A673 (cell line): ENCODE measurements around the gene CPSF4. TPM values are rescaled to one million over a fixed set of nuclear protein-coding genes. Genes with fewer than 3 reads are reported as not detected.

Source experiments
- BruUV-seq: library from RNA; stranded (reverse); fragments of 400-500 nt; replicated peaks from 2 replicates; lab custom pipeline; 2021; lab: Mats Ljungman, UMichigan
- CTCF ChIA-PET: fragments of 300-600 bp; sonication (Branson Sonifier 250); formaldehyde crosslinking; loops from one replicate; lab custom pipeline; 2022; ENCODE audit warnings: antibody characterized with exemption; lab: Charles Lee
- POLR2A ChIA-PET: fragments of 300-600 bp; sonication (Branson Sonifier 250); formaldehyde crosslinking; loops from one replicate; lab custom pipeline; 2022; ENCODE audit warnings: antibody characterized with exemption; ENCODE audit not compliant: low non-redundant PET; lab: Charles Lee
- DNase-seq: peaks from one replicate; pipeline ENCODE4 v3.0.0-alpha.2; 2015; ENCODE audit warnings: low spot score
- H3K27ac ChIP-seq: fragments of 200-600 bp; sonication (generic); 2 replicates; pipeline ENCODE4 v1.5.1; 2016; ENCODE audit warnings: mixed run types, low read depth, mild to moderate bottlenecking, mixed read lengths, antibody characterized with exemption, low read length; ENCODE audit not compliant: poor library complexity, severe bottlenecking
- H3K27me3 ChIP-seq: fragments of 200-600 bp; sonication (generic); replicated peaks from 2 replicates; pipeline ENCODE4 v1.6.1; 2017; ENCODE audit warnings: mixed run types, low read depth, mild to moderate bottlenecking, mixed read lengths, antibody characterized with exemption, low read length; ENCODE audit not compliant: insufficient read depth, poor library complexity
- H3K36me3 ChIP-seq: fragments of 200-600 bp; sonication (generic); 2 replicates; pipeline ENCODE4 v1.6.1; 2016; ENCODE audit warnings: mixed run types, mild to moderate bottlenecking, mixed read lengths, antibody characterized with exemption, low read length; ENCODE audit not compliant: insufficient read depth, poor library complexity, severe bottlenecking
- H3K4me1 ChIP-seq: fragments of 200-600 bp; sonication (generic); 2 replicates; pipeline ENCODE4 v1.6.1; 2017; ENCODE audit warnings: mixed run types, mild to moderate bottlenecking, mixed read lengths, antibody characterized with exemption, low read length; ENCODE audit not compliant: insufficient read depth, poor library complexity, severe bottlenecking
- H3K4me3 ChIP-seq: fragments of 200-600 bp; sonication (generic); 2 replicates; pipeline ENCODE4 v1.5.1; 2016; ENCODE audit warnings: low read depth, mixed run types, mild to moderate bottlenecking, mixed read lengths, low read length; ENCODE audit not compliant: poor library complexity, severe bottlenecking
- H3K9me3 ChIP-seq: fragments of 200-600 bp; sonication (generic); 2 replicates; pipeline ENCODE4 v1.6.1; 2016; ENCODE audit warnings: mixed run types, low read depth, mild to moderate bottlenecking, mixed read lengths, antibody characterized with exemption, low read length; ENCODE audit not compliant: poor library complexity, severe bottlenecking
- EZH2 ChIP-seq: fragments of 200-600 bp; sonication (generic); IDR thresholded peaks from 2 replicates; pipeline ENCODE4 v1.6.1; 2017; ENCODE audit warnings: borderline replicate concordance, low read depth, mild to moderate bottlenecking, mixed read lengths, antibody characterized with exemption, low read length; ENCODE audit not compliant: poor library complexity, severe bottlenecking
- intact Hi-C: fragments of 100-400 bp; cut with micrococcal nuclease; formaldehyde crosslinking; loops from one replicate; pipeline ENCODE4 v1.10.0; 2022; ENCODE audit not compliant: unreplicated experiment
- total RNA-seq: library from RNA; stranded (reverse); gene quantifications from 2 replicates; pipeline ENCODE4 v1.2.3, GENCODE V29; 2021
- TF ChIP-seq, protein P1 (sequence below): fragments of 300-800, 200-600 bp; sonication (generic); conservative IDR thresholded peaks from 2 replicates; pipeline ENCODE4 v1.5.1; 2017; ENCODE audit warnings: low read depth, mild to moderate bottlenecking, antibody characterized with exemption, low read length, moderate library complexity, mixed read lengths

CPSF4 gene
- total RNA-seq, 1 experiment from 2014 or later: 75.3 TPM

DNA sequence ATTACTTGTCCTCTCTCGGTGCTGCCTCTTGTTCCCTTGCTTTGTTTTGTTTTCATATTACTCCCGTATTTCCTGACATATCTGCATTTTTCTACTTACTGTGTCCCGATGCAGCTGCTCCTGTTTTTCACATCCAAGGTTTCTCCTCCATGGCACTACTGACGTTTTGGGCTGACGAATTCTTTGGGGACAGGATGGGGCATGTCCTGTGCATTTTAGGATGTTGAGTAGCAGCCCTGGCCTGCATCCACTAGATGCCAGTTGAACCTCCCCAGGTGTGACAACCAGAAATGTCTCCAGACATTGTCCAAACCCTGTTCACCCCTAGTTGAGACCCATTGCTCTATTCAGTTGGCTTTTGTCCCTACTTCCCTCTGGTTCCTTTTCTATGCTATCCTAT, 46.4 kb downstream of the CPSF4 start:
- POLR2A ChIA-PET: no interaction called here

DNA sequence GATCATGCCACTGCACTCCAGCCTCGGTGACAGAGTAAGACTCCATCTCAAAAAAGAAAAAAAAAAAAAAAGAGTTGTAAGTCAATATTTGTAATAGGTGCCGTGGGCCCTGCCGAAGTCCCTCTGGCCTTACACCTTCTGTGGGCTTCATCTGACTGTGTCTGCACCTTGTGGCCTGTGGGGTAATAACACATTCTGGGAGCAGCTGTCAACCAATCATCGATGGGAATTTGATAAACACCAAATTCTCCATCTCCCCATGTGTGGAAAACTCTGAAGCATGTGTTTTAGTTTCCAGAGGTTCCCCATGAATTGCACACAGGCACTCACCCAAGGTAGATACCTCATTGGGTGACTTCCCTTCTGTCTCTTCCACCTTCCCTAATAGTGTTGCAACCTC, 50.5 kb downstream of the CPSF4 start:
- H3K4me1 ChIP-seq: no peaks in the 10 kb centered on the region
- CTCF ChIA-PET: interaction anchor here (0.7 kb wide), 1 partner anchor 81 kb away, joined by 3 read pairs; the partner anchor contains the start of gene PDAP1
- H3K9me3 ChIP-seq: peaks cover 16% of the 10 kb centered on the region
- no peaks in the 10 kb centered on the region for H3K27me3 ChIP-seq
- intact Hi-C loops: no loop called here
- no TSS peak for BruUV-seq
- POLR2A ChIA-PET: no interaction called here
- H3K4me3 ChIP-seq: no peak overlapping the region
- H3K27ac ChIP-seq: no peak overlapping the region
- no peak for DNase-seq
- peaks cover 17% of the 10 kb centered on the region for H3K36me3 ChIP-seq
- TF ChIP-seq, protein P1, sequence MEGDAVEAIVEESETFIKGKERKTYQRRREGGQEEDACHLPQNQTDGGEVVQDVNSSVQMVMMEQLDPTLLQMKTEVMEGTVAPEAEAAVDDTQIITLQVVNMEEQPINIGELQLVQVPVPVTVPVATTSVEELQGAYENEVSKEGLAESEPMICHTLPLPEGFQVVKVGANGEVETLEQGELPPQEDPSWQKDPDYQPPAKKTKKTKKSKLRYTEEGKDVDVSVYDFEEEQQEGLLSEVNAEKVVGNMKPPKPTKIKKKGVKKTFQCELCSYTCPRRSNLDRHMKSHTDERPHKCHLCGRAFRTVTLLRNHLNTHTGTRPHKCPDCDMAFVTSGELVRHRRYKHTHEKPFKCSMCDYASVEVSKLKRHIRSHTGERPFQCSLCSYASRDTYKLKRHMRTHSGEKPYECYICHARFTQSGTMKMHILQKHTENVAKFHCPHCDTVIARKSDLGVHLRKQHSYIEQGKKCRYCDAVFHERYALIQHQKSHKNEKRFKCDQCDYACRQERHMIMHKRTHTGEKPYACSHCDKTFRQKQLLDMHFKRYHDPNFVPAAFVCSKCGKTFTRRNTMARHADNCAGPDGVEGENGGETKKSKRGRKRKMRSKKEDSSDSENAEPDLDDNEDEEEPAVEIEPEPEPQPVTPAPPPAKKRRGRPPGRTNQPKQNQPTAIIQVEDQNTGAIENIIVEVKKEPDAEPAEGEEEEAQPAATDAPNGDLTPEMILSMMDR: no peak
- no peak for TF ChIP-seq EZH2

More for the DNA sequence above, 46.4 kb downstream of the CPSF4 start:
- Histone ChIP-seq H3K4me3 (no peak overlapping the region), H3K4me1 (no peaks in the 10 kb centered on the region), H3K9me3 (no peaks in the 10 kb centered on the region), H3K27me3 (no peaks in the 10 kb centered on the region), H3K27ac (no peak overlapping the region), H3K36me3 (peaks cover 10% of the 10 kb centered on the region)
- intact Hi-C loops: no loop called here
- BruUV-seq: no TSS peak
- TF ChIP-seq, protein P1: no peak
- no peak for TF ChIP-seq EZH2
- CTCF ChIA-PET: no interaction called here
- no peak for DNase-seq

DNA sequence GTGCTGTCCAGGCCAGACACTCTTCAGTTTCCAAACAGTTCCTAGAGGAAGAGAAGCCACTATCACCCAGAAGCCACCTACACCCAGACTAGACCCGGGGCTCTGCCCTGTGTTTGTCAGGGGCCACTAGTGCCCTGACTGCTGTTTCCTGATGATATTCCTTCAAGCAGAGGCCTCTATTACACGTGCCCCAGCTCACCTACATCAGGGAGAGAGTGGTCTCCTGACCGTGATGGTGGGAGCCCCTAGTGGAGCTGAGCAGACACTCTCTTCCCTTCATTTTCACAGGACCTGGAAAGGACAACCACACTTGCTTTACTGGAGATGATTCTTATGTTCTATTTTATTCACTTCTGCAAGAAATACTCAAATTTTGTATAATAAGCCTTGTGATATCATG, 52.1 kb downstream of the CPSF4 start:
- ChIA-PET CTCF (no interaction called here), POLR2A (no interaction called here)
- Histone ChIP-seq H3K36me3 (peaks cover 20% of the 10 kb centered on the region), H3K27ac (no peak overlapping the region), H3K4me1 (no peaks in the 10 kb centered on the region), H3K9me3 (peaks cover 21% of the 10 kb centered on the region), H3K27me3 (no peaks in the 10 kb centered on the region), H3K4me3 (no peak overlapping the region)
- TF ChIP-seq, protein P1: no peak
- no peak for TF ChIP-seq EZH2
- DNase-seq: no peak
- BruUV-seq: no TSS peak
- intact Hi-C loops: no loop called here
